ENCODE data around the gene LY6G6F. TPM values are rescaled to one million over a fixed set of nuclear protein-coding genes. Genes with fewer than 3 reads are reported as not detected.
A peak's percentile ranks its signal among the peaks of the same experiment; 100 is the strongest.

Gene LY6G6F
- not detected for total RNA-seq

GRCh38 chr6:31706599-31706998 lies at the start of gene LY6G6F:
TSS of gene LY6G6F (plus strand) at chr6:31706866. CDS start at chr6:31706907, 41 bp downstream.
- no peak for DNase-seq

- DNase-seq = no peak
Observed at GRCh38 chr6:31657406-31658157, 49.1 kb upstream of the LY6G6F start.

GRCh38 chr6:31658158-31658688 lies 48.4 kb upstream of the LY6G6F start:
- DNase-seq = no peak

GRCh38 chr6:31658983-31659648 lies 47.5 kb upstream of the LY6G6F start:
- DNase-seq = no peak

GRCh38 chr6:31659649-31660380 lies 46.9 kb upstream of the LY6G6F start:
- DNase-seq = no peak

- peak; percentile 75 for DNase-seq
Observed at GRCh38 chr6:31660381-31661261, 46.0 kb upstream of the LY6G6F start, which contains the start of gene C6orf47. TSS of gene C6orf47 (minus strand) at chr6:31660778. CDS start at chr6:31659947, 831 bp downstream.

GRCh38 chr6:31661262-31662123 lies 45.2 kb upstream of the LY6G6F start:
- no peak for DNase-seq

- DNase-seq = no peak
Observed at GRCh38 chr6:31662124-31662723, 44.4 kb upstream of the LY6G6F start.

- DNase-seq = no peak
Observed at GRCh38 chr6:31663126-31663960, 43.3 kb upstream of the LY6G6F start.

GRCh38 chr6:31663961-31664789 lies 42.5 kb upstream of the LY6G6F start:
- DNase-seq = peak; percentile 41

GRCh38 chr6:31664790-31665500 lies 41.7 kb upstream of the LY6G6F start, which contains the start of gene GPANK1:
TSS of gene GPANK1 (minus strand) at chr6:31664997. CDS start at chr6:31664478, 519 bp downstream.
- DNase-seq = peak; percentile 98

- peak; percentile 99 for DNase-seq
Observed at GRCh38 chr6:31665501-31666336, 40.9 kb upstream of the LY6G6F start, which contains the start of gene CSNK2B. TSS of gene CSNK2B (plus strand) at chr6:31666080. CDS start at chr6:31666832, 752 bp downstream.

GRCh38 chr6:31666337-31666965 lies 40.2 kb upstream of the LY6G6F start:
- no peak for DNase-seq

GRCh38 chr6:31669676-31670075 lies 37.0 kb upstream of the LY6G6F start, which contains the start of gene LY6G5B:
TSS of gene LY6G5B (plus strand) at chr6:31669976. CDS start at chr6:31670951, 975 bp downstream.
- DNase-seq = no peak

GRCh38 chr6:31676322-31676903 lies 30.3 kb upstream of the LY6G6F start:
- no peak for DNase-seq

Data from skin of body (tissue), 2 donors.